NCI-H748 (cell line): ENCODE data around the gene PPP1R9B.

ENCODE experiments used
- DNase-seq: peaks from one replicate; lab custom pipeline; 2025; ENCODE audit not compliant: unreplicated experiment; lab: John Stamatoyannopoulos, UW

The PPP1R9B gene

DNA sequence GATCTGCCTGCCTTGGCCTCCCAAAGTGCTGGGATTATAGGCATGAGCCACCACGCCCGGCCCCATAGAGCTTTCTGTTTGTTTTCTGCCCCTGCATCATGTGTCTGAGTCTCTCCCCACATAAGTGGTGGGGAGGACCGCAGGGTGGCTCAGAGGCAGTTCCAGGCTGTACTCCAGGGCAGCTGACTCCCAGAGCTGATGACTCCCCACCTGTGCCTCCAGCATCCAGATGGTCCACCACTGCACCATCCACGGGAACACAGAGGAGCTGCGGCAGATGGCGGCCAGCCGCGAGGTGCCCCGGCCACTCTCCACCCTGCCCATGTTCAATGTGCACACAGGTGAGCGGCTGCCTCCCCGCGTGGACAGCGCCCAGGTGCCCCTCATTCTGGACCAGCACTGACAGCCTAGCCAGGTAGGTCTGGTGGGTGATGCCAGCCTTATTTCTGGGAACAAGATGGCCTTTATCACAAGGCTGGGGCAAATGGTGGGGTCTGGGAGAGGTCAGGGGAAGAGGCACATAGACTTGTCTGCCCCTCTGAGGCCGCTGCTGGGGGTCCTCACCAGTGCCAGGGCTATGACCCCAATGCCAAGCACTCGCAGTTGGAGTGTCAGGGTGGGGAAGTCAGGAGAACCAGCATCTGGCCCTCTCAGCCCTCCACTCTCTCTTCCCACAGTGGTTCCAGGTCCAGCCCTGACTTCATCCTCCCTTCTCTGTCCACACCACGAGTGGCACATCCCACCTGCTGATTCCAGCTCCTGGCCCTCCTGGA is 24.7 kb upstream of the PPP1R9B start:
- DNase-seq: no peak

DNA sequence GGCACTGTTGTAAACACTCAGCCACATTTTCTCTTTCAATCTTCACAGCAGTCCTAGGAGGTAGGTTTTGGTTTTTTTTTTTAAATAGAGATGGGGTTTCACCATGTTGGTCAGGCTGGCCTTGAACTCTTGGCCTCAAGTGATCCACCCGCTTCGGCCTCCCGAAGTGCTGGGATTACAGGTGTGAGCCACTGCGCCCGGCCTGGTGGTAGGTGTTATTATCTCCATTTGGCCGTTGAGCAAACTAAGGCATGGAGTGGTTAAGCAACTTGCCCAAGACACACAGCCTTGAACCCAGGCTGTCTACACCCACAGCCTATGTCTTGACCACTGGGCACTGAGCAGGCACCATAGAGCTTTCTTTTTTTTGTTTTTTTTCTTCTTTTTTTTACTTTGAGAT is 24.0 kb upstream of the PPP1R9B start:
- DNase-seq: no peak

DNA sequence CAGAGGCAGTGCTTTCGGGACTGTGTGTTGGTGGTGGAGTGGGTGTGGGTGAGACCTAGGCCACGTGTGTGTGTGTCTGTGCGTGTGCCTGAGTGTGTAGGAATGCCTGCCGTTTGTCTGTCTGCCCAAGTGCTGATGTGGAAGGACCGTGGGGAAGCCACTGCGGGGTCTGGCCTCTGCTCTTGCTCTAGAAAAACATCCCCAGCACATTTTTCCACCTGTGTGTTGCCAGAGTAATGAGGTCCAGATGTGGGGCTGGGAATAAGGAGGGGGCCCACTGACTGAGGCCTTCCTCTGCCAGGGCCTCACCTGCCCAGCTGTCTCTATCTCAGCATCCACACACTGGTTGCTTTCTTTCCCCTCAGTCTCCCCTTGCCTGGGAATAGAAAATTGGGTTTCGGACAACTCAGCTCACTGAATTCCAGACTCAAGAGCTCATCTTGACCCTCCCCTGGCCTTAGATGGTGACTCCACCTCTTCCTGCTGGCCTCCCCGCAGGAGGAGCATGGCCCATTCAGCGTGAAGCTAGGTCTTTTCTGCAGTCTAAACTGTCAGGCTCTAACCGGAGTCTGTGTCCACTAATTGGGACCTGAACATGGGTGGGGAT is 23.0 kb upstream of the PPP1R9B start:
- no peak for DNase-seq

DNA sequence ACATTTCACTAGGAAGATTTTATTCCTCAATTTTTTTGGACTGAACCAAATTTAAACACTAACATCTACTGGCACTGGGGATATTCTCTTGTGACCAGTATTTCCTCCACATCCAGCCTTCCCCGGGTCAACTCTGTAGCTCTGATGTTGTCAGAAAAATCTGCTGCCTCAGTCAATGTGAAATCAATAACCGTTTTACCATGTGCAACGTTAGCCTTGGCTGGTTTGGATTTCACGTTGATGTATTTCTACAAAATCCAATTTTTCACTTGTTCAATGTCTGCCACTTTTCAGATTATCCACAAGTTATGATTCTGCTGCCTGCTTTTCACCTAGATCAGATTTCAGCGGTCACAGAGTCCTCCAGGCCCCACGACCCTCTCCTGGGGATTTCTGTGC is 22.5 kb upstream of the PPP1R9B start:
- no peak for DNase-seq

DNA sequence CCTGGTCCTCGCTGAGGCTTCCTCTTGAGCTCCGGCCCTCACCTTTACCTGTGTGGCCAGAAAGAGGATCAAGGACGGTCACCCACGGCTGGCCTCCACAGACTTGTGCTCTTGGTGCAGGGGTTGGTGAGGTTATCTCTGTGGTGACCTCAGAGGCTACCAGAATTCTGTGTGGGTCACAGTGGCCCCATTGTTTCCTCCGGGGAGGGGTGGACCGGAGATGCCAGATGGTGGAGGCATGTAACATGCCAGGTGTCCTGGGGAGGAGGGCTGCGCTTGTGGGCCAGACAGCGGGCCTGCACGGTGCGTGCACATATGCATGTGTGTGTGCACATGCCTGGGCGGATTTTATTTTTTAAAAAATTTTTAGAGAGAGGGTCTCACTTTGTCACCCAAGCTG is 21.7 kb upstream of the PPP1R9B start:
- no peak for DNase-seq

DNA sequence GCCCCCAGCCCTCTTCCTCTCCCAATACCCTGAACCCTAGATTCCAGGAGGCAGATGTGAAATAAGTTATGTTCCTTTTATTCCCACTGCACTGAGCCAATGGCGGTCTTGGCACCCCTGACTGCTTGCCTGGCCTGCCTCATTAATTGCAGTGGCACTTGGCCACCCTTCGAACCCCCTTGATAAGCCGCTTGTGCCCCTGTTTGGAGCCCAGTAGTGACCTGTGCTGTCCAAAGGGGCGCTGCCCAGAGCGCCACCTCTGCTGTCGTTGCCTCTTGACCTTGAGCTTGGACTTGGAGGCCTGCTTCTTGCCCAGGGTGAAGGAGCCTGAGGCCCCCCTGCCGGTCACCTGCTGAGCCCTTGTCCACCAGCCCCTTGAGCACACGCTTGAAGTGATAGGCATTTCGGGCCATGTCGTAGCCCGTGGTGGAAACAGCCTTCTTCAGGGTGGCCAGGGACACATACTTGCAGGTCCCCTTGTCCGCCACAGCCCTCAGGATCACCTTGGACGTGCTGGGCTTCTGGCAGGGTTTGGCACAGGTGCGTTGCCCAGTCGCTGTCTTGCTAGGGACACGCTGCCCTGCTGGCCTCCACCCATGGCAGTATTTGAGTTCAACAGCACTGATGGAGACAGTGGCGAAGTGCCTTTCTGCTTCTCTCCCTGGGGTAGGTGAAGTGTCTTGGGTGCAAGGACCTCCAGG is 21.0 kb upstream of the PPP1R9B start:
- no peak for DNase-seq

DNA sequence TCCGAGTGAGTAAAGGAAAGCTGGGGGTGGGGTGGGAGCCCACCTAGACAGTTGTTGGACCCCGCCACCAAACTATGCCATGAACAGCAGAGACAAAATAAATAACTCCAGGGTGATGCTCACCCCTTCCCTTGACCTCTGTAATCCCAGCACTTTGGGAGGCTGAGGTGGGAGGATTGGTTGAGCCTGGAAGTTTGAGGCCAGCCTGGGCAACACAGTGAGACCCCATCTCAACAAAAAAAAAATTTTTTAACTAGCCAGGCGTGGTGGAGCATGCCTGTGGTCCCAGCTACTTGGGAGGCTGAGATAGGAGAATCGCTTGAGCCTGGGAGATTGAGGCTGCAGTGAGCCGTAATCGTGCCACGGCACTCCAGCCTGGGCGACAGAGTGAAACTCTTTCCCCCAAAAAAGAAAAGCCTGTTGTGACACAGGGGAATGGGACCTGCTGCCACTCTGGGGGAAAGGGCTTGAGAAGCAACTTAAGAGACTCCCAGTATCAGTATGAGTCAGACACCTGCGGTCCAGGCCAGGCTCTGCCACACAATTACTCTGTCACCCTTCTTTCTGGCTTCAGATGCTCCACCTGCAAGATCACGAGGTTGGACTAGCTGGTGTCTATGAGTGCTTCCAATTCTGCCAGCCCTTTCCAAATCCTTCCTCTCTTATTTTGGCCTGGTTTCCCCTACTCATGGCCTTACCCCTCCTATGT is 20.3 kb upstream of the PPP1R9B start:
- DNase-seq: no peak

DNA sequence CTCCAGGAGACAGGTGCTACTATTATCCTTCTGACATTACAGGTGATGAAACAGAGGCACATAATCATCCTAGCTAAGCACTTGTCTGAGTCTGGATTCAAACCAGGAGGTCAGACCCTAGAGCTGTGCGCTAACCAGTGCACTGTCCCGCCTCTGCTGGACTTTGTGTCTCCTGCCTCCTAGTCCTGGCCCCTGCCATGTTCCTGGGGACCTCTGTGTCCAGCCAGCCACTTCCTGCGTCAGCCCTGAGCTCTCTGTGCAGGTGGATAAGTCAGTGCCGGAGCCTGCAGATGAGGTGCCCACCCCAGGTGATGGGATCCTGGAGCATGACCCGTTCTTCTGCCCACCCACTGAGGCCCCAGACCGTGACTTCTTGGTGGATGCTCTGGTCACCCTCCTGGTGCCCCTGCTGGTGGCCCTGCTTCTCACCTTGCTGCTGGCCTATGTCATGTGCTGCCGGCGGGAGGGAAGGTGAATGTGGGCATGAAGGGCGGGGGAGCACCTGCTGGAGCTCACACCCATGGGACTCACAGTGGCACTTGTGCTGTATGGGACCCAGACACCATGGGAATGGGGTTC is 19.5 kb upstream of the PPP1R9B start:
- DNase-seq: no peak

DNA sequence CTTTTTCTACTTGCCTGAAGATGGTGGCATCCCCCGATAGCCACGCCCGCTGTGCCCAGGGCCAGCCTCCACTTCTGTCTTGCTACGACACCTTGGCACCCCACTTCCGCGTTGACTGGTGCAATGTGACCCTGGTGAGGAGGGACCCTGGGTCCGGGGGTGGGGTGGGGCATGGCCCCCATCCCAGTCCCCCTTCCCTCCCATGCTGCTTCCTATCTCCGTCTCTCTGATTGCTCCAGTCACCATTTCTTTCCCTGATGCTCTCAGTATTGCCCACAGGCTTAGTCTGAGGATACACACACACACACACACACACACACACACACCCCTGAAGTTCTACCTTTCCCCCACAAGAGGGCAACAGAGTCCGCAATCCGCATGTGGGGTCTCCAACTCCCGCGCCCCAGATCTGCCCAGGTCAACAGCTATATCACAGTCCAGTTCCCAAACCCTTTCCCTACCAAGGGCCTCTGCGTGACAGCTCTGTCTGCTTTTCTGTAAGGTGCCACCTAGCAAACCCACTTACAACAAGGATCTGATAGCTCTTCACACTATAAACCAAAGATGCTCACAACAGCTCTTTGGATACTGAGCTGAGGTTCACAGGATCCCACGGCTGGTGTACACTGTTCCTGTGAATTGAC is 18.8 kb upstream of the PPP1R9B start:
- DNase-seq: peak; percentile 47

DNA sequence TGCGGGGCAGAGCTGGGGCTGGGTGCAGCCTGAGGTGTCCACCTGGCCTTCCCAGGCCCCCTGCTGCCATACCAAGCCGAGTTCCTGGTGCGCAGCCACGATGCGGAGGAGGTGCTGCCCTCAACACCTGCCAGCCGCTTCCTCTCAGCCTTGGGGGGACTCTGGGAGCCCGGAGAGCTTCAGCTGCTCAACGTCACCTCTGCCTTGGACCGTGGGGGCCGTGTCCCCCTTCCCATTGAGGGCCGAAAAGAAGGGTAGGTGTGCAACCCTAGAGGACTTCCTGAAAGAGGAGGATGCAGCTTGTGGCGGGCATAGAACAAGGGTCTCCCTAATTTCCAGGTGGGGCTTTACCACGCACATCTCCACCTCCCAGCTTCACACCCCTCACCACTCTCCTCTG is 17.8 kb upstream of the PPP1R9B start:
- no peak for DNase-seq

DNA sequence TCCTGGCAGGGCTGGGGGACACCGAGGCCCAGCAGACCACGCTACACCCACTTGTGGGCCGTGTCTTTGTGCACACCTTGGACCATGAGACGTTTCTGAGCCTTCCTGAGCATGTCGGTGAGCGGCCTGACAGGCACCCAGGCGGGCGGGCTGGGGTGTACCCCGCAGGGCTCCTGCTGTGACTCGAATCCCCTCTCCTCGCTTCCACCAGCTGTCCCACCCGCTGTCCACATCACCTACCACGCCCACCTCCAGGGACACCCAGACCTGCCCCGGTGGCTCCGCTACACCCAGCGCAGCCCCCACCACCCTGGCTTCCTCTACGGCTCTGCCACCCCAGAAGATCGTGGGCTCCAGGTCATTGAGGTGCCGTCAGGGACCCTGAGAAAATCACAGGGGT is 16.9 kb upstream of the PPP1R9B start:
- DNase-seq: no peak

DNA sequence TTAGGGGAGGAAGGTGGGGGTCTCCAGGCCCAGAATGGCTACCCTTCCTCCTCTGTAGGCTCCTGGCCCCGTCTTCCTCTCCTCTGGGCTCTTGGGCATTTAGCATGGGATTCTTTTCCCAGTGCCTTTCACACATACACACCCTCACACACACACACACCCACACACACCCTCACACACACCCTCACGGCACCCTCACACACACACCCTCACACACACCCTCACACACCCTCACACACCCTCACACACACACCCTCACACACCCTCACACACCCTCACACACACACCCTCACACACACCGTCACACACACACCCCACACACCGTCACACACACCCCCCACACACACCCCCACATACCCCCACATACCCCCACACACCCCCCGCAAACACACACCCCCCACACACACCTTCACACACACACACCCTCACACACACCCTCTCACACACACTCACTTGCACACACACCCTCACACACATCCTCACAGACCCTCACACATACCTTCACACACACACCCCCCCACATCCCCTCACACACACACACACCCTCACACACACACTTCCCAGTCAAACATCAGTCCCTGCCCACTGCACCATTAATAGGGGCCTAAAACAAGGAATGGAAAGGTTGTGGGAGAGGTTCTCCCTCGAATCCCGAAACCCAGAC is 16.2 kb upstream of the PPP1R9B start:
- DNase-seq: no peak

DNA sequence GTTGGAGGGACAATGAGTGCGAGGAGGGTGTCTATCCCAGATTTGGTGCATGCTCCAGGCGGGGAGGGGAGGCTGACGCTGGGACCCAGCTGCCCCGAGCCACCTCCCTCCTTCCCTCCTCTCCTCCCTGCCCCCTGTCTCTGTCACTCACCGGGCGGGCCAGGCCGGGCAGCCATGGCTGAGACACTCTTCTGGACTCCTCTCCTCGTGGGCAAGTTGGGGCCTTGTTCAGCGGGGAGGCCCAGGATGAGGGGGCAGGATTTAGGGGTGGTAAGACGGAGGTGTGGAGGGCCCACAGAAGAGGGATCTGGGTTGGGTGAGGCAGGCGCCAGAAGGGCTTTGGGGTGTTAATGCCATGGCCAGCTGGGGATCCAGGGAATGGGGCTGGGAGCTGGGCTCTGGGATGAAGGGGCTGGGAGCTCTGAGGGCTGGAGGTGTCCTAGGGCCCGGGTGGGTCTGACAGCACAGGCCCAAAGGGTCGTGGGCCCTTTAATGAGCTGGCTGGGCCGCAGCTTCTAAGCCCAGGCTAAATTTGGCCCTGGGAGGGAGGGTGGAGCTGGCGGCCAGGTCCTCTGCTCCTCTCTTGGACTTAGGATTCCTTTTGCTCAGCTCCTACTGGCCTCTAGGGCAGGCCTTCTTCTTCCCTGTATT is 15.5 kb upstream of the PPP1R9B start, which contains the start of gene SGCA:
Gene SGCA (plus strand): TSS at position 139 of the 651 bp plus-strand sequence. CDS start 36 bp downstream, at position 175.
- no peak for DNase-seq

DNA sequence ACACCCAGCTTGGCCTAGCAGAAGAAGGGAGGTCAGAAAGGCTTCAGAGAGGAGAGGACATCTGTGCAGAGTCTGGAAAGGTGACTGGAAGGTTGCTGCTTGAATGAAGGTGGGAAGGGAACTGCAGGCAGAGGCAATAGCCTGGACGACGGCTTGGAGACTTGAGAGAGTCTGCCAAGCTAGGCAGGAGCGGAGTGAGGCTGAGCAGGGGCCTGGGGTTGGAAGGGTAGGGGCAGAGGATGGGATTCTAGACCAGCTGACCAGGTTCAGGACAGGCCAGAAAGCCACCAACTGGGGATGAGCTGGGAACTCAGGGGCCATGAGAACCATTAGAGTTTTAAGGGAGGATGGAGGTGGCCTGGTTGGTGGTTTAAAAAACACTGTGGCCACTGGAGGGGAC is 15.0 kb upstream of the PPP1R9B start:
- DNase-seq: no peak

DNA sequence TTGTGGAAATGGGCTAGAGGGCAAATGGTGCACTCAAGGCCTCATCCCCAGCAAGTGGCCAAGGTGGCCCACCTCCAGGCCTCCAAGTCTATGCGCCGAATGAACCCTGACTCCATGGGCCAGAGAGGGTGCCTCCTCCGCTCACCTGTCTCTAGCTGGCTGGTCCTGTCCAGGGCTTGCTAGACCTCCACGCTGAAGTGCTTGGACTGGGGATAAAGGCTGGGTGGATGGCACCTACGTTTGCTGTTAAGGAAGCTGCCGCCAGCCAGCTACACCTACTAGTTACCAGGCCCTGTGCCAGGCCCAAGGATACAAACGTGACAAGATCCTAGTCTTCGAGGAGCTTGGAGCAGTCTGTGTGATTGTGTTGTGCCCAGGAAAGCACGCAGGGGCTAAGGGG is 14.6 kb upstream of the PPP1R9B start:
- no peak for DNase-seq

DNA sequence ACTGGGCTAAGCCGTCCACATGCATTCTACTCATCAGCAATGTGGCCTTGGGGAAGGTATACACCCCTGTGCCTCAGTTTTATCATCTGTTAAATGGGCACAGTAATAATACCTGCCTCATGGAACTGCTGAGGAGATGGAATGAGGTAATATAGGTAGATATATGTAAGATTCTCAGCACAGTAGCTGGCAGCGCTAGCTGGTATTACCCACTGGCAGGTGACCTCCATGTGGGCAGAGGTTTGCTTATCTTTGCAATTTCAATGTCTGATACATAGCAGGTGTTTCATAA is 14.2 kb upstream of the PPP1R9B start:
- no peak for DNase-seq

DNA sequence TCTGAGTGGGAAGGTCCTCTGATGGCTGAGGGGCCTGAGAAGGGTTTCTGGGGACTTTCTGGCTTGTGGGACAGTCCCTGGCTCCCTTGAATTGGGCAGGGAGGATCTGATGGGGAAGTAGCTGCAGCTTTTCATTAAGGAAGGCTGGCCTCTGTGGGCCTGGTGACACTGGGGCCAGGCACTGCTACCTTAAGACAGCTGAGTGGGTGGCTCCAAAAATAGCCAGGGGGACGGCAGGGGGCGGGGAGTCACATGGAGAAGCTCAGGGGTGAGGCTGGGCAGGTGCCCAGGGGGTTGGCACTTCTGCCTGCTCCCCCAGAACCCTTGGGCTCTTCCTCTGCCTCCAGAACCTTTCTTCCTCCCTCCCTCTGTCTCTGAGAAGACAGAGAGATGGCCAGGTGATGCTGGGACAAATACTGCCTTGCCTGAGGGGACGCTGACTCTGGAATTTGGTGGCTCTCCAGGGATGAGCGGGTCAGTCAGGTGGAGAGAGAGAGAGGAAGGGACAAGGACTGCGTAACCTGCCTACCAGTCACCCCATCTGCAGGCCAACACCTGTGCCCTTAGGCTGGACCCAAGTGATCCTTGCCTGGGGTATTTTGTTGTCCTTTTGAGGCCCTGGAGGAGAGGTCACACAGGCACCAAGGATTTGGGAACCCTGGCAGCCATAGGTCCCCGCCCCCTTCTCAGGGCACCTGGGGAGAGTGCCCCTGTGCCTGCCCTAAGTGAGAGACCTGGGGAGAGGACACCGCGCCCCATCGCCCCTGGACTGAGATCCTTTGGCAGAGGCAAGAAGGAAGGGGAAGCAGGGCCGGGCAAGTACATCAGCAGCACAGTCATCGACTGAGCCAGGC is 13.6 kb upstream of the PPP1R9B start:
- DNase-seq: no peak

DNA sequence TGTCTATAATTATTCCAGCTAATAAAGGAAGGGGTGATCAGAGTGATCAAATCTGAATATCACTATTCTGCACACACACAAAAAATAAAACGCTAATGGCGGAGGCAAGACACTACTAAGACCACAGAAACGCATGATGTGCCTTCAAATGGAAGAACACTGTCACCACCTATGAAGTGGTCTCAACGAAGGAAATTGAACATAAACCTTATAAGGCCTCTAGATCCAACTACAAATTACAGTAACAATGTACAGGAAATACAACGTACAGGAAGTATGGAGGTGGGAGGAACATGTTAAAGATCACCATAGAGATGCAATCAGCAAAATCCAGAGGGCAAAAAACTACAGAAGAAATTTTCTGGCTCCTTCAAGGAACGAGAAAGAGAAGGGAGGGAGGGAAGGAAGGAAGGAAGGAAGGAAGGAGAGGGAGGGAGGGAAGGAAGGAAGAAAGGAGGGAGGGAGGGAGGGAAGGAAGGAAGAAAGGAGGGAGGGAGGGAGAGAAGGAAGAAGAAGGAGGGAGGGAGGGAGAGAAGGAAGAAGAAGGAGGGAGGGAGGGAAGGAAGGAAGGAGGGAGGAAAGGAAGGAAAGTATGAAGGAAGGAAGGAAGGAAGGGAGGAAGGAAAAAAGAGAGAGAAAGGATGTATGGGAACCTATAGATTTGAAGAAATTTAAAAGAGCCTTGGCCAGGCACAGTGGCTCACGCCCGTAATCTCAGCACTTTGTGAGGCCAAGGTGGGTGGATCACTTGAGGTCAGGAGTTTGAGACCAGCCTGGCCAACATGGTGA is 12.2 kb upstream of the PPP1R9B start:
- DNase-seq: no peak
